ENCODE measurements around the gene FBXO41.

- TF ChIP-seq KAT2B (IDR thresholded peaks at IDR 0.05; ENCODE audit: low read depth, low read length) (no peak), TAF1 (IDR thresholded peaks at IDR 0.05; ENCODE audit: control insufficient read depth, extremely low read depth, insufficient read depth, low read length, severe bottlenecking) (no peak), SRSF1 (IDR thresholded peaks at IDR 0.05; ENCODE audit: low read depth, low read length) (no peak), ZNF280A (IDR thresholded peaks at IDR 0.05; ENCODE audit: low read depth, partially characterized antibody) (no peak), ZNF766 (CRISPR knock-in tag; conservative IDR thresholded peaks at IDR 0.05) (no peak), ZNF77 (CRISPR knock-in tag; IDR thresholded peaks at IDR 0.05) (no peak), EZH2 (IDR thresholded peaks at IDR 0.05; ENCODE audit: borderline replicate concordance, low read depth, low read length) (no peak)
Measured at GRCh38 chr2:73212448-73213176, 71.7 kb downstream of the FBXO41 start.
